ENCODE data around the gene TMEM165.

GRCh38 chr4:55407119-55407518, 11.4 kb downstream of the TMEM165 start:
- TF ChIP-seq POLR2A (IDR thresholded peaks at IDR 0.05) (no peak), POLR2AphosphoS5 (IDR thresholded peaks at IDR 0.05) (no peak), EP300 (IDR thresholded peaks at IDR 0.05) (no peak)
- TF ChIP-seq, protein P1, sequence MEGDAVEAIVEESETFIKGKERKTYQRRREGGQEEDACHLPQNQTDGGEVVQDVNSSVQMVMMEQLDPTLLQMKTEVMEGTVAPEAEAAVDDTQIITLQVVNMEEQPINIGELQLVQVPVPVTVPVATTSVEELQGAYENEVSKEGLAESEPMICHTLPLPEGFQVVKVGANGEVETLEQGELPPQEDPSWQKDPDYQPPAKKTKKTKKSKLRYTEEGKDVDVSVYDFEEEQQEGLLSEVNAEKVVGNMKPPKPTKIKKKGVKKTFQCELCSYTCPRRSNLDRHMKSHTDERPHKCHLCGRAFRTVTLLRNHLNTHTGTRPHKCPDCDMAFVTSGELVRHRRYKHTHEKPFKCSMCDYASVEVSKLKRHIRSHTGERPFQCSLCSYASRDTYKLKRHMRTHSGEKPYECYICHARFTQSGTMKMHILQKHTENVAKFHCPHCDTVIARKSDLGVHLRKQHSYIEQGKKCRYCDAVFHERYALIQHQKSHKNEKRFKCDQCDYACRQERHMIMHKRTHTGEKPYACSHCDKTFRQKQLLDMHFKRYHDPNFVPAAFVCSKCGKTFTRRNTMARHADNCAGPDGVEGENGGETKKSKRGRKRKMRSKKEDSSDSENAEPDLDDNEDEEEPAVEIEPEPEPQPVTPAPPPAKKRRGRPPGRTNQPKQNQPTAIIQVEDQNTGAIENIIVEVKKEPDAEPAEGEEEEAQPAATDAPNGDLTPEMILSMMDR (IDR thresholded peaks at IDR 0.05), result no peak
